H54 (cell line): ENCODE results near the gene TOPBP1.
"Not testable (repeated sequence)": the region's sequence is repeated elsewhere in the genome, so short reads cannot be mapped to it uniquely, and the experiment has no call there.

Source experiments
- DNase-seq: peaks from one replicate; pipeline ENCODE4 v3.0.0; 2011; ENCODE audit warnings: low spot score, mixed read lengths; ENCODE audit not compliant: insufficient read length
- FAIRE-seq: peaks from 3 replicates; lab custom pipeline; 2011; peaks lifted over from hg19 to GRCh38; lab: Jason Lieb, UNC
- POLR2A ChIP-seq: IDR thresholded peaks from 2 replicates; pipeline ENCODE4 v1.6.1; 2011; ENCODE audit warnings: low read depth, mild to moderate bottlenecking, low read length

The TOPBP1 gene

GRCh38 chr3:133562376-133562775 is 99.4 kb downstream of the TOPBP1 start:
- no peak for DNase-seq
- no peak for FAIRE-seq
- no peak for TF ChIP-seq POLR2A

GRCh38 chr3:133561679-133562078 is 100.1 kb downstream of the TOPBP1 start:
- no peak for FAIRE-seq
- DNase-seq = no peak
- TF ChIP-seq POLR2A = no peak

- not testable (repeated sequence) for FAIRE-seq, DNase-seq
Observed at GRCh38 chr3:133551589-133551988, 110.2 kb downstream of the TOPBP1 start.
